KG1 (cell line): ENCODE measurements around the gene IL1RL2.

Experiments used
- DNase-seq: peaks from one replicate; lab custom pipeline; 2025; lab: John Stamatoyannopoulos, UW

IL1RL2 gene

DNA sequence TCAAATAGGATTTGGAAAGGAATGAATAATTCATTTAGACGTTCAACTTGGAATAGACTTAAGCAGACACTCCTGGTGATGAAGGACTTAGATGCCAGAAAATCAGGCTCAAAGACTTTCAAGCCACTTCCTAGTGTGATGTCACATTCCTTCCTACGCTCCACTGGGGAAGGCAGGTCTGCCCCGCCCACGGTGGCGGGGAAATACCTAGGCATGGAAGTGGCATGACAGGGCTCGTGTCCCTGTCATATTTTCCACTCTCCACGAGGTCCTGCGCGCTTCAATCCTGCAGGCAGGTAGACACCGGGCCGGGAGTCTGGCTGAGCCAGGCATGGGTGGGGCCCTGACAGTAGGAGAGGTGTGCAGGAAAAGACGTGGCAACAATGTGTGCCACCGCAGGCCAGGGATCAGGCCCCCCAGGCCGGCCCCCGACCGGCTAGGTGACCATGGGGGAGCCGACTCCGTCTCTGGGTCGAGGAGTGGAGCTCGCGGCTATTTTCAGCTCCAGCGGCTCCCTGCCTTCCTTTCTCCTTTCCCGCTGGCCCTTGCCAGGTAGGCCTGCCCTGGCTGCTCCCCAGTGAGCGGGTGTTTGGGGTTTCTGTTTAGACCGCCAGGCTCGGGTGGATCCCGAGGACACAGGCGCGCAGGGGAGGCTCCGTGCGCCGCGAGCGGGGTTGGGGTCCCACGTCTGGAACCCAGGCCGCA lies at the start of gene IL1RL2:
IL1RL2 (plus strand) TSS at position 233 of the 705 bp plus-strand sequence. CDS start 845 bp downstream, outside the sequence.
- no peak for DNase-seq

DNA sequence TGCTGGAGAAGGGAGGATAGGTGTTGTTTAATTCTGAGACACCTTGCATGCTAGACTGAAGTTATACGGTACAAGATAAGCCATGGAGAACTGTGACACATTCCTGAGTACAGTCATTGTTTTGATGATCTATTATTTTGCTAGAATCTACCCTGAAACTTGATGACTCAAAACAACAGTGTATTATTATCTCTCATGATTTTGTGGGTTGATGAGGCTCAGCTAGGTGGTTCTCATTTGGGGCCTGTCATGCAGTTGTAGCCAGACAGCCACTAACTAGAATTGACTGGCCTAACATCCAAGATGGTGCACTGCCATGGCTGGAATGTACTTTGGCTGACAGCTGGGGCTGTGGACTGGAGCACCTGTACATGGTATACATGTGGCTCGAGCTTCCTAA lies 49.7 kb upstream of the IL1RL2 start:
- DNase-seq: no peak

DNA sequence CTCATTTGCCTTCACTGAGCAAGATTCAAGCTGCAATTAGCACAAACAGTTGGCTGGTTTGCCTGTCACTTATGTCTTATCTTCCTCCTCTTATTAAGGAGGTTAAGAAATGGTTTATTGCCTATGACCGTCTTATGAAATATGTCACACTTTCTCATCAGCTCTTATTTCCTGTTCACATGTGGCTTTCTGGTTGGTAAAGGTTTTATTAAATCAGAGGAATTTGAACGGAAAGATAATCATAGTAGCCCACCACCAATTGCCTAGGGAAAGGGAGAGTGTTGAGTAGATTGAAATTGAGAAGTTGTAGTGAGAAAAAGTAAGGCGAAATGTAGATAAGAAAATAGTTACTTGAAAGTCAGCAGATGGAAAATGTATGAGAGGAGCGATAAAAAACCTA lies 48.5 kb upstream of the IL1RL2 start:
- DNase-seq: peak; percentile 22

DNA sequence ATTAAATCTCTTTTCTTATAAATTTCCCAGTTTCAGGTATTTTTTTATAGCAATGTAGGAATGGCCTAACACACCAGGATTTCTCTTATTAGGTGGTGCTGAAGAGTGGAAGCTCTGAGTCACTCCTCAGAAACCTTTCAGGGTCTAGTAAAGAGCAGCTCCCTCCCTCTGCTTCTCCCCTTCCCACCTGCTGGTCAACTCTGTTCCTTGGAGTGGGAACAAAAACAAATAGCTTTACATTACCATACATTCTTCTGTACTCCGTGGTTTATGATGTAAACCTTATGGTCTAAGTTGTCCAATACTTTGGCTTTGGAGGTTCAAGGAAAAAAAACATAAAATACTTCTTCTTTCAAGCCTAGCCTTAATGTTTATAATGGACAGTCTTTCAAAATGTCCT lies 47.0 kb upstream of the IL1RL2 start:
- no peak for DNase-seq

DNA sequence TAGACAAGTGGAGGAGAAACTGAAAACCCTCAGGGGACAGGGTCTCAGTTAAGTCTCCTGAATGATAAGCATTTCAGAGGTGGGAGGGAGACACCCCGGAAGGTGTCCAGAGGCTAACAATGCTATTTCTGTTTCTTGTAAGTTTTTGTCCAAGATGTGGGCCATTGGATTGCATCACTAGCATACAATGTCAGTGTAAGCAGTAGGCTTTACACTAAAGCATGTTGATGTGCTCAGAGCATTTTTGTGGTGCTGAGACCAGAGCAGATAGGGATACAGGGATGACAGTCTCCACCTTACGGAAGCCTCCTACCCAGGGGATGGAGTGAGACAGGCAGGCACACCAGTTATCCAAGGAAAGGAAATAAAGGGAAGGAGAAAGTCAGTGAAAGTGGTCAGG lies 46.4 kb upstream of the IL1RL2 start:
- no peak for DNase-seq

DNA sequence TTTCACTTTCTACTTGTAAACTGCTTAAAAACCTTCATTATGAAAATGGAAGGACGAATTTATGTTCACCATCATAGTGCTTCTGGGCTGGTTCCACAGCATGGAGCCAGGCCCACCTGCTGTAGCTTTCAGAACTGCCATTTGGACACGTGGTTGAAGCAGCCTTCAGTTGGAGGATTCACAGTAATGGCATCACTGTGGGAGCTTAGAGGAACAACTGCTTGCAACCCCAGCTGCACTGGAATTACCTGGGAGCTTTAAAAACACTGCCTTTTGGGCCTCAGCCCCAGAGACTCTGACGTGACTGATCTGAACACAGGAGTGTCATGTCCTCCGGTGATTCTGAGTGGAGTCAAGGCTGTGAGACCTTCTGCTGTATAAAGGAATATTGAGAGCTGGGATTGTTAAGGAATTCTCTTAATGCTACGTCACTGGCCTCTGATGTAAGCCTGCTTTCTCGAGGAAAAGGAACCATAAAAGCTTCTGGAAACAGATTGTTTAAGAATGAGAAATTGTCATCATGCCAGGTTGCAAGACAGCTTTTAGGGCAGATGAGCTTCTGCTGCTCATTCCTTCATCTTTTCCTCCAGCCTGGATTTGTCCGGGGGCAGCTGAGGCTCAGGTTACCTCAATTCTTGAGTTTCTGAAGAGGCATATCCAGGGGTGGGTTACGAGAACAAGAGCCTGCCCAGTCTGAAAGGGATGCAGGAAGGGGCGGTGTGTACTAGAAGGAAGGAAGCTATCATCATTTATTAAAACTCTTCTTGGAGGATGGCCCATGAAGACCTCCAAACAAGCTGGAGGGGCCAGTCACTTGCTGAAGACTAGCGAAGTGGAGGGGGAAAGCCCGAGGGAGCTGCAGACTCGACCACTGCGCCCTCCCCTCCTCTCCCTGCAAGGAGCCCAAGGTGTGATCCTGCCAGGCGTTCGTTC lies 45.5 kb upstream of the IL1RL2 start:
- DNase-seq: no peak

DNA sequence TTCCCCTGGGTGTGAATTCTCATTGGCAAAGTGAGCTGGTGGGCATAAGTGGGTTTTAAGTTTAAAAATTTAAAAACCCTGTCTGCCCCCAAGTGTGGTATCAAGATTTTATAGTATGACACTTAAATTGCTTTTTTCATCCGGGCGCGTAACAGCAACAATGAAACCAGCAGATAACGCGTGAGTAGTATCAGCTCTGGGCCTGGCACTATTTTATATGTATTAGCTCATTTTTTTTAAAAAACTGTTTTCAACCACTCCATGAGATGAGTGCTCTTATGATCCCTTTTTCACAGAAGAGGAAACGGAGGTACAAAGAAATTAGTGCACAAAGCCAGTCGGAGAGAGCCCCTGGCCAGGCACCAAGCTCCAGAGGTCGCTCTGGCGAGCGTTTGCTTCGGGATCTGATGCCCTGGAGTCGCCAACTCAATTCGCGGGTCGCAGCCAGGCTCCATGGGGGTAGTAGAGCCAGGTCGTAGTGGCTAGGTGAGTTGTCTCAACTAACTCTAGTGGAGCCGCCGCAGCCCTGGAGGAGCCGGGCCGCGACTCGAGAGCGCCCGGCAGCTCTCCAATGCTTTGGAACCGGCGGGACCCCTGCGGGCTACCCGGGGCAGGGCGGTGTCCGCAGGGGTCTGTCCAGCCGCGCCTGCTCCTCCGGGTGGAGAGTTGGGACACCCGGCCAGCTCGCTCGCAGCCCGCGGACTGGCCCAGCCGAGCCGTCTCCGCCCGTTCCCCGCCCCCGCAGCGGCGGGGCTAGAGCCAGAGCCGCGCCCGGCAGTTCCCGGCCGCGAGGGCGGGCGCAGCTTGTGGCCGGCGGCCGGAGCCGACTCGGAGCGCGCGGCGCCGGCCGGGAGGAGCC lies 44.6 kb upstream of the IL1RL2 start, which contains the start of gene IL1R1:
IL1R1 (plus strand) TSS at position 777 of the 859 bp plus-strand sequence. CDS start 14,979 bp downstream, outside the sequence.
- DNase-seq: no peak

DNA sequence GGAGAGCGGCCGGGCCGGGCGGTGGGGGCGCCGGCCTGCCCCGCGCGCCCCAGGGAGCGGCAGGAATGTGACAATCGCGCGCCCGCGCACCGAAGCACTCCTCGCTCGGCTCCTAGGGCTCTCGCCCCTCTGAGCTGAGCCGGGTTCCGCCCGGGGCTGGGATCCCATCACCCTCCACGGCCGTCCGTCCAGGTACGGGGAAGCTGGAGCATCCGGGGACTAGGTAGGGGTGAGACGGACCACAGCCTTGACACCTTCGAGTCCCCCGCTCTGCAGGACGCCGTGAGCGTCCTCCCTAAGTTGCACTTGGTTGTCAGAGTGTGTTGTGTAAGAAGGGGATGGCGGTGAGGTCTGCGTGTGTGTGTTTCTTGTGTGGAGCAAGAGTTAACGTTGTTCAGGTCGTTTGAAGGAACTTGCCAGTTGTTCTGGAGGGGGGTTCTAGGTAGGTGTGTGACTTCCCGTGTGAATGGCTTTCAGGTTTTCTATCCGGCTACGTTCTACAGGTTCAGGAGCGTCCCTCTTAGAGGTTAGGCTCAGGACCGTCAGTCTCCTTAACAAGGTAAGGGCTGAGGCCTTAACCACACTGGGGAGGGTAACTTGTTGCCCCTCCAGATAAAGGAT lies 43.9 kb upstream of the IL1RL2 start:
- DNase-seq: no peak

DNA sequence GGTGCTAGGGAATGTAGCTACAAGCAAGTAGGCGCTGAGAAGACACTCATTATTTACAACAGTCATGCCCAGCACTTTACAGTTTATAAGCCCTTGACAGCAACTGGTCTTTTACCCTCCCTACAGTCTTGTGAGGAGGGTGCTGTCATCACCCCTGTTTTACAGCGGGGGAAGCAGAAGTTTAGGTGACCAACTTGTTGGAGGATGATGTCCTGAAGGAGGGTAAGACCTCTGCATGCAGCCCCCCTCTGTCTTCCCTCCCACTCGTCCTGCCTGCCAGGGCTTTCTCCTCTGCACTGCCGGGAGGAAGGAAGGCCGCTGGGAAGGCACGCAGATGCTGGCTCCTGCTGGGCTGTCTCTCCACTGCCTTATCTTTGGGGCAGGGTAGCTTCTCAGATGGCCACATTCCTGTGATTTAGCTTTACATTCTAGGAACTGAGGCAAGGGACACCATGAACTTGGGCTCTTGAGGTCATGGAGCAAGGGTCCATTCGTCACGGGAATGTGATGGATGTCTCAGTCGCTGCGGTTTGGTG lies 43.3 kb upstream of the IL1RL2 start:
- DNase-seq: no peak

DNA sequence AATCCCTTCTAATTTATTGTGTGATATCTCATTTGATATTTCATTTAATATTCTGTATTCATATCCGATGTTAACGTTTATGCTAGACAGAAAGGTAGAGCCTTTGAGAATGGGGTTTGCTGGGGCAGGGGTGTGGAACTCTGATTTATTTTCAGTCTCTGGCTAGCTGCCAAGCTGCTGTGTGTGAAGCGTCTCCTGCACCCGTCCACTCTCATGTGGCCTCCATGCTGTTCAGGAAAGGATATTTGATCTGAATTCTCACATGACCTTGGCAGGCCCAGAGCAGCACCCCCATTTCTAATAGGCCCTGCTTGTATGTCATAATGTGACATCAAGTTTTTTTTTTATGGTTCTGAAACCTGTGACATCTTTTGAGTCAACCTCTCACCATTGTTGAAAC lies 42.7 kb upstream of the IL1RL2 start:
- DNase-seq: no peak

DNA sequence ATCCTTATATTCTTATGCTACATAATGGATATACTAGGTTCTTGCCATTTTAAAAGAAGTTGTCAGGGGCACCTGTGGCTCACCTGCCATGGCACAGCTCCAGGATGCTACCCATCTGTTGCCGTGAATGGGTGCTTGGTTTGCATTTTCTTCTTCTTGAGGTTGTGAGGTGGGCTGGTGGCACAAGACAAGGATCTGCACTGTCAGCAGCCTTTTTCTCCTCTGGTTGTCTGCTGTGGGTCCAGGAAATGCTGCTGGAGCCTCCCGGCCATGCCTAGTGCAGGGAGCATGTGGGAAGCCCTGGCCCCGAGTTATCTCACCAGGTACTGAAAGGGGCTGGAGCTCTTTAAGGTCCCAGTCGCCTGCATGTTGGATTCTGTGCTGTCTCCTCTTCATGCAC lies 41.7 kb upstream of the IL1RL2 start:
- no peak for DNase-seq

DNA sequence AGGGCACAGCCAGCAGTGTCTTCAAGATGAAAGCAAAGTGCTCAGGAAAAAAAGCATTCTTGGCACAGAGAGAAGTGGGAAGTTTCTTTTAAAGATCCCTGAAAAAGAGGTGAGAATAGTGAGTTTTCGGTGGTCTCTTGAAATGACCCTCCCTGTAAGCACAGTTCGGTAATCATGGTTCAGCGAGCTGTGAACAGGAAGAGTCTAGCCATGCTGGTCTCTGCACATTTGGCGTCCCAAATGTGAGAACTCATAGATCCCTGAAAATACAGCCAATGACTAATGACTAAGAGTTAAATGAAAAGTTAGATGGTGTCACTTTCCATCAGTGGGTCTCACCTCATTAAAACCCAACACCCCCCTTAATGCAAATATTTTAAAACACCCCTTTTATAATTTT lies 40.9 kb upstream of the IL1RL2 start:
- DNase-seq: no peak

DNA sequence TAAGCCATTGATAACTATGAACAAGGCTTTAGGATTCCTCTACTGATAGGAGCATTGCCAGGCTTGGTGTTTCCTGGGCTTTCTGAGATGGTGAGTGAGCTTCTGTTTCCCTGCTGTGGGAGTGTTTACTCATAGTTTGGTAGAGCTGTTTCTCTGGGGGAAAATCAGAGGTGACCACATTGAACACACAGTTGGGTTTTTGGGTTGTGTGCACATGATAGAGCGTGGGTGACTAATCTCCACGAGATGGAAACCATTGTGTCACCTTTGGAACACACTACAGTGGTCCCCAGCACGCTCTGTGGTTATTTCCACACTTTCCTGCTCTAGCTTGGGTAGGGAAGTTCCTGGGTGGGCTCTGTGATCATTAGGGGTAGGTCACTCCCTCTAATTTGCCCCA lies 38.9 kb upstream of the IL1RL2 start:
- no peak for DNase-seq

DNA sequence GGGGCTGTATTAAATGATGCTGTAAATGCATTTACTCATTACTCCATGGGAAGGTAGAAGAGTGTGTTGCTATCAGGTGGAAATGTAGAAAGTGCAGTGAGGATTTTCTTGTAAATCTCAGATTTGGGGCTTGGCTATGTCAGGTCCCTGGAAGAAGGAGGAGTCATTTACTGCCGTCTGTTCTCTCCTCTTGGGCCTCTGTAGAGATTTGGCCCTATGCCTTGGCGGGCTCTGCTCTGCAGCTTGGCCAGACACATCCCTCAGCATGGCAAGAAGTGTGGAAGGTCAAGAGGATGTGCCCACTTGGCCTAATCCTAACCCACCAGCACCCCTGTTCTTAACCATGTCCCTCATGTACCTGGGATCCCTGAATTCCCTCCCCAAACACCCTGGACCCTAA lies 37.6 kb upstream of the IL1RL2 start:
- no peak for DNase-seq

DNA sequence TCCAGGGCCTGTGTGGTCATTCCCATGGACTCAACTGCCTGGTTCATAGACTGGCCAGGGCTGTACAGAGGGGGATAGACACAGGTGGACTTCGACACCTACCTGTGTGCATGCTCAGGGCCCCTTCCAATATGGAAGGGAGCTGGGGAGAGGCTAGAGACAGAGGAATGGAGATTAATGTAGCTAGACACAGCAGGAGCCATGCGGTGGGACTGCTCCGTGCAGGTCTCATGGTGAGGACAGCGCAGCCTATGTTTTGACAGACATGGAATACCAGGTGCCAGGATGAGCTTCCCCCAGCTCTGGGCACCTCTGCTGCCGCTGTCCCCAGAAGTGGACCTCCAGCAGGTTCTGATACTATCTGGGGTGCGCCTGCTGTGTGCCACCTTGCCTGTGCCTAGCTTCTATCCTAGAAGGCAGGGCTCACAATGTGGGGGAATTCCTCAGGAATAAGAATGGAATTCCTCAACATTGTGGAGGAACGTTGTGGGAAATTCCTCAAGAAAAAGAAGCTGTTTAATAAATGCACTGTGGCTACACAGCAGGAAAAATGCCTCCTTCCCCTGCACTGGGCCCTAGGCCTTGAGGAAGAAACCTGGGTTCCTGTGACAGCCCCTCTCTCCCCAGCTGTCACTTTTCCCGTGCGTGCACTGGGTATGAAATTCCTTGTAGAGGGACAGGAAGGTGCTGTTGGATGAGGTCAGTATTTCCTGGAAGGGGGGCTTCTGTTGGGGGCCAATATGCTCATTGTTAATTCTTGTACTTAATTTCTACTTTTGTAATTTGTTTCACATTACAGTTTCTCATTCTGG lies 37.0 kb upstream of the IL1RL2 start:
- DNase-seq: no peak

DNA sequence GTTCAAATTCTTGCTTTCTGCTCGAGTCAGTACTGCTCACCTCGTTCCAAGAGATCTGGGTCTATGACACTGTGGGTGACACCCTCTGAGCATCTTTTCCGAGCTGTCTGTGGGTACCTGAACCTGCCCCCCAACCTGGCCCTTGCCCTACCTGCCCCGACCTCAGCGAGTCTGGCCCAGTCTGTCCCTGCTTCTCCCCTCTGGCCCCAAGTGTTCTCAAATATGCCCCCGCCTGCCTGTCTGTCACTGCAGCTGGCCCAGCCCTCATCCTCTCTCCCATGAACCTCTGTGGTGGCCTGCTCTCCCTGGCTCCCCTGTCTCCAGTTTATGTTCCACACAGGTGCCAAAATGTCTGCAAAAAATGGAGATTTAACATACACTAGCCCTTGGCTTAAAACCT lies 32.5 kb upstream of the IL1RL2 start:
- DNase-seq: no peak

DNA sequence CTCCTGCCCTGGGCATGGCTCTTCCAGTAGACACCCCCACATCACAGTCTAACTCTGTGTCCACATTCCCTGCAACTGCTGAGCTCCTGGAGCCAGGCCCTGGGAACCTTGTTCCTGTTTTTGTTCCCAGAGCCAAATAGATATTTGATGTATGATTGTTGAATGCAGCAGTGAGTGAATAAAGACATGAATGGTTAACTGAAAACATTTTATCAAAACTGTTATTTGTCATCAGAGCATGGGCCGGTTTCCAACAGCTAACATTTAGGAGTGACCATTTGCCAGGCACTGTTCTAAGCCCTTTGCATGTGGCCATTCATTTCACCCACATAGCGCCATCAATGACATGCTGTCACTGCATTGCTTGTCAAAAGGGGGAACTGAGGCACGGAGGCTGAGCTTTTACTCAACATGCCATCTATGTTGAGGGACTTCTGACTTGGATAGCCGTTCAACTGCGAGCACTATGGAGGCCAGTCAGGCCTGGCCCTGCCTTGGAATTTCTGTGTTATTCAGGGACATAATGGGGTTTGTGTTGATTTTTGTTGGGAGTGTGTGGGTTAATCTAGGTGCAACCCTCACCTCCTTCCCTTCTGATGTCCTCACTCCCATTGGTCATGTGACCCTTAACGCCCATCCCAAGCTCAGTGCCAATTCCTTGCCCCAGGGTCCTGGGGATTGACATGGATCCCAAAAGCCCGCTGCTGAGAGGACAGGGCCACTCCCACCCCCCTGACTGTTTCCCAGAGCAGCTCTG lies 31.7 kb upstream of the IL1RL2 start:
- no peak for DNase-seq

DNA sequence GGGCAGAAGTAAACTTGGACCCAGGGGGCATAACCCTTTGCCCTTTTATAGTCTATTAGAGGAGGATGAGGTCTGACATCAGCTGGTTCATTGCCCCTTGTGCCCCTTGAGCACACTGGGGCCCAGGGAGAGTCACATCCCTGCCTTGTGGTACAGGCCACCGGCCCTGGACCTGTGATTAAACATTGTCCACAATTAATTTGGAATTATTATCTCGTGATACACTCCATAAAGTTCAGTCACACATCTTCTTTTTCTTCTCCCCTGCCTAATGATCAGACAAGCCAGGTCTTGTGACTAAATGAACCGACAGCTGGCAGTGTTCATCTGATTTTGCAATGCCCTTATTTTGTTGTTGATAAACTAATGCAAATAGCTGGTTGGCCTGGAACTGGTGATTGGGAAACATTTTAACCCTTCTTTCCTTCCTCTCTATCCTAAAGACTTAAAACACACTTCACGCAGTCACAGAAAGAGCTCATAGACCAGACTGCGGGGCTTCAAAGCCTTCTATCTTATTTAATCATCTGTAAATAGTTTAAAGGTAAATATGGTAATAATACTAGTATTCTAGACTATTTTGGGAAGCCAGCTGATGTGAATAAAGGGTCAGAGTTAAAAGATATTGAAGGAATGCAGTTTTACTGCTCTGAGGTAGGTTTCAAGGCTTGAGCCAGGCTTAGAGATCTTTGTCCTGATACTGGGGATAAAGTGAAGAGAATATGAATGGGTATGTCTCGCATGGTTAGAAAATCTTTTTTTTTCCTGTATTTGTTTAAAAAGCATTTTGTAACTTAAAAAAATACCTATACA lies 30.9 kb upstream of the IL1RL2 start:
- DNase-seq: no peak
